Liver (tissue), 9 donors: Measurements from ENCODE around the gene GALNT17. TPM values are rescaled to one million over a fixed set of nuclear protein-coding genes. Genes with fewer than 3 reads are reported as not detected.

Experiments used
- DNase-seq: peaks from one replicate; pipeline ENCODE4 v3.0.0-alpha.2; 2017; ENCODE audit warnings: low spot score
- H3K27ac ChIP-seq, 2 donors: one replicate each; pipeline ENCODE4 v1.7.0; 2013; ENCODE audit warnings: inconsistent platforms in 2 of 2, low read length in 2 of 2, control low read depth in 1 of 2, low read depth in 1 of 2, mild to moderate bottlenecking in 1 of 2
- H3K27me3 ChIP-seq, 4 donors: one replicate each; pipeline versions ENCODE4 v1.6.1 to v1.7.0; 2013; ENCODE audit warnings: low read length in 3 of 4, inconsistent platforms in 1 of 4, mild to moderate bottlenecking in 1 of 4, moderate library complexity in 1 of 4; ENCODE audit not compliant: control insufficient read depth in 4 of 4, insufficient read depth in 4 of 4
- H3K36me3 ChIP-seq, 4 donors: one replicate each; pipeline versions ENCODE4 v1.6.1 to v1.7.0; 2013; ENCODE audit warnings: low read length in 3 of 4, mild to moderate bottlenecking in 3 of 4, low read depth in 1 of 4, moderate library complexity in 1 of 4; ENCODE audit not compliant: control insufficient read depth in 4 of 4, insufficient read depth in 3 of 4
- H3K4me1 ChIP-seq, 4 donors: one replicate each; pipeline versions ENCODE4 v1.6.1 to v1.7.0; 2013; ENCODE audit warnings: low read length in 3 of 4, mild to moderate bottlenecking in 3 of 4, moderate library complexity in 1 of 4; ENCODE audit not compliant: control insufficient read depth in 4 of 4, insufficient read depth in 4 of 4
- H3K4me3 ChIP-seq, 3 donors: one replicate each; pipeline versions ENCODE4 v1.6.1 to v1.7.0; 2013; ENCODE audit warnings: low read length in 3 of 3, control low read depth in 1 of 3, low read depth in 1 of 3, mild to moderate bottlenecking in 1 of 3
- H3K9ac ChIP-seq, 2 donors: one replicate each; pipeline ENCODE4 v1.7.0; 2013; ENCODE audit warnings: low read length in 2 of 2, mild to moderate bottlenecking in 2 of 2, moderate library complexity in 2 of 2, control low read depth in 1 of 2, low read depth in 1 of 2
- H3K9me3 ChIP-seq, 4 donors: one replicate each; pipeline versions ENCODE4 v1.6.1 to v1.7.0; 2013; ENCODE audit warnings: low read length in 3 of 4; ENCODE audit not compliant: control insufficient read depth in 4 of 4
- FOXA1 ChIP-seq: IDR thresholded peaks from 2 replicates; pipeline ENCODE4 v1.6.1; 2016; ENCODE audit warnings: antibody characterized with exemption
- FOXA2 ChIP-seq: IDR thresholded peaks from 2 replicates; pipeline ENCODE4 v1.6.1; 2016; ENCODE audit warnings: antibody characterized with exemption
- GABPA ChIP-seq, 2 donors: IDR thresholded peaks in 1 of 2; conservative IDR thresholded peaks in 1 of 2; 2 replicates each; pipeline ENCODE4 v1.6.1; 2016; ENCODE audit warnings: antibody characterized with exemption in 2 of 2, mild to moderate bottlenecking in 1 of 2, moderate library complexity in 1 of 2
- HNF4A ChIP-seq, 2 donors: conservative IDR thresholded peaks; 2 replicates each; pipeline ENCODE4 v1.6.1; 2016; ENCODE audit warnings: antibody characterized with exemption in 2 of 2, mild to moderate bottlenecking in 2 of 2
- HNF4G ChIP-seq: IDR thresholded peaks from 2 replicates; pipeline ENCODE4 v1.6.1; 2016; ENCODE audit warnings: antibody characterized with exemption
- JUND ChIP-seq, 2 donors: IDR thresholded peaks; 2 replicates each; pipeline ENCODE4 v1.6.1; 2016; ENCODE audit warnings: antibody characterized with exemption in 2 of 2
- NR2F2 ChIP-seq: IDR thresholded peaks from 2 replicates; pipeline ENCODE4 v1.6.1; 2016; ENCODE audit warnings: antibody characterized with exemption
- RXRA ChIP-seq, 2 donors: IDR thresholded peaks; 2 replicates each; pipeline ENCODE4 v1.6.1; 2017 to 2018; ENCODE audit warnings: antibody characterized with exemption in 2 of 2, mild to moderate bottlenecking in 1 of 2
- TAF1 ChIP-seq: conservative IDR thresholded peaks from 2 replicates; pipeline ENCODE4 v1.6.1; 2016; ENCODE audit warnings: antibody characterized with exemption, mild to moderate bottlenecking
- YY1 ChIP-seq: IDR thresholded peaks from 2 replicates; pipeline ENCODE4 v1.6.1; 2016; ENCODE audit warnings: antibody characterized with exemption, mild to moderate bottlenecking
- WGBS: extraction: QIAGEN DNeasy Blood & Tissue Kit; methylation state at CpG from one replicate; pipeline ENCODE4 v1.1.7; 2013; 5-methylcytosine and 5-hydroxymethylcytosine counted together
- polyA plus RNA-seq, 2 donors: library from polyadenylated mRNA; stranded (reverse) in 1 of 2; unstranded in 1 of 2; fragments of 200-250 nt in 1 of 2; fragments of >200 nt in 1 of 2; fragmentation: Nextera tagmentation in 1 of 2; extraction: Ambion mirVana in 1 of 2; gene quantifications; one replicate each; pipeline versions ENCODE4 v1.2.1 to v1.2.3, GENCODE V29; 2013 to 2015
- total RNA-seq, 2 donors: library from RNA; depleted of rRNA; stranded (reverse); fragments of >200 nt; gene quantifications; one replicate each; pipeline ENCODE4 v1.2.3, GENCODE V29; 2014
- TF ChIP-seq, protein P1 (sequence below): IDR thresholded peaks from 2 replicates; pipeline ENCODE4 v1.6.1; 2016; ENCODE audit warnings: antibody characterized with exemption
- TF ChIP-seq, protein P2 (sequence below): IDR thresholded peaks from 2 replicates; pipeline ENCODE4 v1.6.1; 2016; ENCODE audit warnings: antibody characterized with exemption, mild to moderate bottlenecking
- TF ChIP-seq, protein P3 (sequence below): IDR thresholded peaks from 2 replicates; pipeline ENCODE4 v1.6.1; 2016; ENCODE audit warnings: antibody characterized with exemption
- TF ChIP-seq, protein P4 (sequence below): fragments of 150-350 bp; IDR thresholded peaks from 2 replicates; pipeline ENCODE4 v1.5.1; 2017; ENCODE audit warnings: improper control_type of control experiment, low read depth, low read length; ENCODE audit not compliant: missing input control
- TF ChIP-seq, protein P5 (sequence below): IDR thresholded peaks from 2 replicates; pipeline ENCODE4 v1.6.1; 2016; ENCODE audit warnings: antibody characterized with exemption
- donor health status: healthy.
- donor health status: healthy.
- donor health status: healthy.
- donor health status: healthy.
- donor health status: healthy.

GALNT17 gene
- total and polyA plus RNA-seq, 4 donors: 0.10 to 0.42 (median 0.37) TPM; not detected in 1

DNA sequence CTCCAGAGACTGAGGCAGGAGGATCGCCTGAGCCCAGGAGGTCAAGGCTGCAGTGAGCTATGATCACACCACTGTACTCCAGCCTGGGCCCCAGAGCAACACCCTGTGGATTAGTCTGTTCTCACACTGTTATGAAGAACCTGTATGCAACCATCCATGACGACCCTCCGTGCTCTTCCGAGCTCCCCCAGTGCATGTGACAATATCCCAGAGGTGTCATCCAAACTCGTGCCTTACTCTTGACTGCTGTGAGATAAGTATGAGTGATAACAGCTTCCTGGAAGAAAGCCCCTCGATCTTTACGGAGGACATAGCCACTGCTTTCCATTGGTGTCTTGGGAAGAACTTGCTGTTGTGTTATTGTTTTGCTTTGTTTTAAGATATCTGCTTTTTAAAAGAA, 591.9 kb downstream of the GALNT17 start:
- no peak for DNase-seq
- Histone ChIP-seq H3K9me3 (peaks cover 3 to 5% (median 4%) of the 10 kb centered on the region in 4 donors), H3K27ac (no peak overlapping the region), H3K27me3 (peaks cover 0 to 2% (median 0%) of the 10 kb centered on the region in 4 donors), H3K36me3 (no peaks in the 10 kb centered on the region), H3K4me1 (no peaks in the 10 kb centered on the region), H3K9ac (no peak overlapping the region), H3K4me3 (no peak overlapping the region)
- TF ChIP-seq, protein P1, sequence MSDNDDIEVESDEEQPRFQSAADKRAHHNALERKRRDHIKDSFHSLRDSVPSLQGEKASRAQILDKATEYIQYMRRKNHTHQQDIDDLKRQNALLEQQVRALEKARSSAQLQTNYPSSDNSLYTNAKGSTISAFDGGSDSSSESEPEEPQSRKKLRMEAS: no peak
- no peak for TF ChIP-seq HNF4G
- no peak for TF ChIP-seq FOXA2
- TF ChIP-seq HNF4A (conservative IDR thresholded peaks at IDR 0.05): no peak
- TF ChIP-seq RXRA (IDR thresholded peaks at IDR 0.05): no peak
- no peak for TF ChIP-seq GABPA (IDR thresholded peaks at IDR 0.05 in 1 of 2, conservative IDR thresholded peaks at IDR 0.05 in 1 of 2)
- no peak for TF ChIP-seq NR2F2
- 59% methylated on average over 7 of the region's 7 CpGs for WGBS

DNA sequence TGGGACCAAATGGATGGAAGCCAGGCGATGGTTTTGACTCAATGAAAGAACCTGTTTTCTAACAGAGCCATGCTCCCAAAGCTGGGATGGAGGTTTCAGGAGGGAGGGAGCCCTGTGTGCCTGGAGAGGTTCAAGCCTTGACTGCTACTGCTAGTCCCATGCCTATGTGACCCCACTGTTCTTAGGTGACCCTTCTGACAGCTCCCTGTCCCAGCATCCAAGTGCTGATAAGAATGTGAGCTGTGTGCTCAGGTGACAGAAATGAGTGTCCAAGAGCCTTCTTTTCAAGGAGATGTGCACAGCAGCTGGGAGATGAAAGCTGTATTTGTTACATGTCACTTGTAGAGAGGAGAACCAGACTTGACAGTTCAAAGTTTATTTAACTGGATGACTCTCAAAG, 595.4 kb downstream of the GALNT17 start:
- Histone ChIP-seq H3K4me3 (no peak overlapping the region), H3K9ac (no peak overlapping the region), H3K9me3 (peaks cover 0 to 2% (median 0%) of the 10 kb centered on the region in 4 donors), H3K27ac (no peak overlapping the region), H3K27me3 (peaks cover 0 to 2% (median 0%) of the 10 kb centered on the region in 4 donors), H3K4me1 (no peaks in the 10 kb centered on the region), H3K36me3 (no peaks in the 10 kb centered on the region)
- no peak for DNase-seq
- WGBS: 92% methylated on average over 1 of the region's 1 CpG
- TF ChIP-seq, protein P2, sequence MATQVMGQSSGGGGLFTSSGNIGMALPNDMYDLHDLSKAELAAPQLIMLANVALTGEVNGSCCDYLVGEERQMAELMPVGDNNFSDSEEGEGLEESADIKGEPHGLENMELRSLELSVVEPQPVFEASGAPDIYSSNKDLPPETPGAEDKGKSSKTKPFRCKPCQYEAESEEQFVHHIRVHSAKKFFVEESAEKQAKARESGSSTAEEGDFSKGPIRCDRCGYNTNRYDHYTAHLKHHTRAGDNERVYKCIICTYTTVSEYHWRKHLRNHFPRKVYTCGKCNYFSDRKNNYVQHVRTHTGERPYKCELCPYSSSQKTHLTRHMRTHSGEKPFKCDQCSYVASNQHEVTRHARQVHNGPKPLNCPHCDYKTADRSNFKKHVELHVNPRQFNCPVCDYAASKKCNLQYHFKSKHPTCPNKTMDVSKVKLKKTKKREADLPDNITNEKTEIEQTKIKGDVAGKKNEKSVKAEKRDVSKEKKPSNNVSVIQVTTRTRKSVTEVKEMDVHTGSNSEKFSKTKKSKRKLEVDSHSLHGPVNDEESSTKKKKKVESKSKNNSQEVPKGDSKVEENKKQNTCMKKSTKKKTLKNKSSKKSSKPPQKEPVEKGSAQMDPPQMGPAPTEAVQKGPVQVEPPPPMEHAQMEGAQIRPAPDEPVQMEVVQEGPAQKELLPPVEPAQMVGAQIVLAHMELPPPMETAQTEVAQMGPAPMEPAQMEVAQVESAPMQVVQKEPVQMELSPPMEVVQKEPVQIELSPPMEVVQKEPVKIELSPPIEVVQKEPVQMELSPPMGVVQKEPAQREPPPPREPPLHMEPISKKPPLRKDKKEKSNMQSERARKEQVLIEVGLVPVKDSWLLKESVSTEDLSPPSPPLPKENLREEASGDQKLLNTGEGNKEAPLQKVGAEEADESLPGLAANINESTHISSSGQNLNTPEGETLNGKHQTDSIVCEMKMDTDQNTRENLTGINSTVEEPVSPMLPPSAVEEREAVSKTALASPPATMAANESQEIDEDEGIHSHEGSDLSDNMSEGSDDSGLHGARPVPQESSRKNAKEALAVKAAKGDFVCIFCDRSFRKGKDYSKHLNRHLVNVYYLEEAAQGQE: no peak
- TF ChIP-seq FOXA1: no peak
- TF ChIP-seq, protein P3, sequence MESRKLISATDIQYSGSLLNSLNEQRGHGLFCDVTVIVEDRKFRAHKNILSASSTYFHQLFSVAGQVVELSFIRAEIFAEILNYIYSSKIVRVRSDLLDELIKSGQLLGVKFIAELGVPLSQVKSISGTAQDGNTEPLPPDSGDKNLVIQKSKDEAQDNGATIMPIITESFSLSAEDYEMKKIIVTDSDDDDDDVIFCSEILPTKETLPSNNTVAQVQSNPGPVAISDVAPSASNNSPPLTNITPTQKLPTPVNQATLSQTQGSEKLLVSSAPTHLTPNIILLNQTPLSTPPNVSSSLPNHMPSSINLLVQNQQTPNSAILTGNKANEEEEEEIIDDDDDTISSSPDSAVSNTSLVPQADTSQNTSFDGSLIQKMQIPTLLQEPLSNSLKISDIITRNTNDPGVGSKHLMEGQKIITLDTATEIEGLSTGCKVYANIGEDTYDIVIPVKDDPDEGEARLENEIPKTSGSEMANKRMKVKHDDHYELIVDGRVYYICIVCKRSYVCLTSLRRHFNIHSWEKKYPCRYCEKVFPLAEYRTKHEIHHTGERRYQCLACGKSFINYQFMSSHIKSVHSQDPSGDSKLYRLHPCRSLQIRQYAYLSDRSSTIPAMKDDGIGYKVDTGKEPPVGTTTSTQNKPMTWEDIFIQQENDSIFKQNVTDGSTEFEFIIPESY: no peak
- no peak for TF ChIP-seq HNF4A (conservative IDR thresholded peaks at IDR 0.05)
- TF ChIP-seq, protein P4, sequence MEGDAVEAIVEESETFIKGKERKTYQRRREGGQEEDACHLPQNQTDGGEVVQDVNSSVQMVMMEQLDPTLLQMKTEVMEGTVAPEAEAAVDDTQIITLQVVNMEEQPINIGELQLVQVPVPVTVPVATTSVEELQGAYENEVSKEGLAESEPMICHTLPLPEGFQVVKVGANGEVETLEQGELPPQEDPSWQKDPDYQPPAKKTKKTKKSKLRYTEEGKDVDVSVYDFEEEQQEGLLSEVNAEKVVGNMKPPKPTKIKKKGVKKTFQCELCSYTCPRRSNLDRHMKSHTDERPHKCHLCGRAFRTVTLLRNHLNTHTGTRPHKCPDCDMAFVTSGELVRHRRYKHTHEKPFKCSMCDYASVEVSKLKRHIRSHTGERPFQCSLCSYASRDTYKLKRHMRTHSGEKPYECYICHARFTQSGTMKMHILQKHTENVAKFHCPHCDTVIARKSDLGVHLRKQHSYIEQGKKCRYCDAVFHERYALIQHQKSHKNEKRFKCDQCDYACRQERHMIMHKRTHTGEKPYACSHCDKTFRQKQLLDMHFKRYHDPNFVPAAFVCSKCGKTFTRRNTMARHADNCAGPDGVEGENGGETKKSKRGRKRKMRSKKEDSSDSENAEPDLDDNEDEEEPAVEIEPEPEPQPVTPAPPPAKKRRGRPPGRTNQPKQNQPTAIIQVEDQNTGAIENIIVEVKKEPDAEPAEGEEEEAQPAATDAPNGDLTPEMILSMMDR: no peak
- no peak for TF ChIP-seq YY1
- TF ChIP-seq TAF1: no peak
- no peak for TF ChIP-seq JUND (IDR thresholded peaks at IDR 0.05)
- no peak for TF ChIP-seq GABPA (IDR thresholded peaks at IDR 0.05 in 1 of 2, conservative IDR thresholded peaks at IDR 0.05 in 1 of 2)
- TF ChIP-seq, protein P1: no peak
- TF ChIP-seq, protein P5, sequence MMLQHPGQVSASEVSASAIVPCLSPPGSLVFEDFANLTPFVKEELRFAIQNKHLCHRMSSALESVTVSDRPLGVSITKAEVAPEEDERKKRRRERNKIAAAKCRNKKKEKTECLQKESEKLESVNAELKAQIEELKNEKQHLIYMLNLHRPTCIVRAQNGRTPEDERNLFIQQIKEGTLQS: no peak
